NCI-H774 (cell line): ENCODE measurements around the gene CALM3.
"Not testable (repeated sequence)": the region's sequence is repeated elsewhere in the genome, so short reads cannot be mapped to it uniquely, and the experiment has no call there.

ENCODE experiments used
- DNase-seq: peaks from one replicate; lab custom pipeline; 2025; lab: John Stamatoyannopoulos, UW

Gene CALM3

DNA sequence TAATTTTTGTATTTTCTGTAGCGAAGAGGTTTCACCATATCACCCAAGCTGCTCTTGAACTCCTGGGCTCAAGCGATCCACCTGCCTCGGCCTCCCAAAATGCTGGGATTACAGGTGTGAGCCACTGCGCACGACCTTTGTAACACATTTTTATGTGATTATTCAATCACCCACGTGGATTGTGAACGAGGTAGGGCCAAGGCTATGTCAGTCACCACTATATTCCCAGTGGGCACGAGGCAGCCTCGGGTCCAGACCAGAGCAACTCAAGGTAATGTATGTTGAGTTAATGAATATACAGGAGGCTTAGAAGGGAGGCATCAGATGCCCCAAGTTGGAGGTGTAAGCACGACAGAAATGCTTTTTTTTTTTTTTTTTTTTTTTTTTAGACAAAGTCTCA lies 14.8 kb downstream of the CALM3 start:
- no peak for DNase-seq

DNA sequence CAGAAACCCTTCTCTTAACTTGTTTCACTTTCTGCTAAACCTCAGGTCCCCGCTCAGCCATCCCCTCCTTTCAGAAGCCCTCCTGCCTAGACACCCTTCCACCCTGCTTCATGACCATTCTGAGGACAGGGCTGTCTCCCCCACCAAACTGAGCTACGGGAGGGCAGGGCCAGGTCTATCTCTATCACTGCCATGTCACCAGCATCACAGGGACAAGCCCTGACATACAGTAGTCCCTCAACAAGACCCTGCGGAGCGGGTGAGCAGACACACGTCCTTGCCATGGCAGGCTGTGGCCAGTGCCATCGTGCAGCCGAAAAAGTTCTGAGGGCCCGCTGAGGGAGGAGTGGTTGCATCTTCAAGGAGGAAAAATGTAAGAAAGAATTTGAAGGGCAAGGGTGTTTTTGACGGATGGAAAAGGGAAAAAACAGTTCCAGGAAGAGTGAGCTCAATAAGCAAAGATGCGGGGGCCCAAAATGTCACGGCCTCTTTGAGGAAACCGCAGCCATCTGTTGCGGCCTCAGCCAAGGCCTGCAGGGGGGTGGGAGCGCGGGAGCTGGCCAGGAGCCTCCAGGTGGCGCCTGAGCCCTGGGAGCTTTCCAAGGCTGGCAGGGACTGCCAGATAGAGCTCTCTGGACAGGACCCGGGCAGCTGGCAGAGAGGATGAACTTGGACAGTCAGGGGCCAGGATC lies 15.6 kb downstream of the CALM3 start:
- peak; percentile 37 for DNase-seq

DNA sequence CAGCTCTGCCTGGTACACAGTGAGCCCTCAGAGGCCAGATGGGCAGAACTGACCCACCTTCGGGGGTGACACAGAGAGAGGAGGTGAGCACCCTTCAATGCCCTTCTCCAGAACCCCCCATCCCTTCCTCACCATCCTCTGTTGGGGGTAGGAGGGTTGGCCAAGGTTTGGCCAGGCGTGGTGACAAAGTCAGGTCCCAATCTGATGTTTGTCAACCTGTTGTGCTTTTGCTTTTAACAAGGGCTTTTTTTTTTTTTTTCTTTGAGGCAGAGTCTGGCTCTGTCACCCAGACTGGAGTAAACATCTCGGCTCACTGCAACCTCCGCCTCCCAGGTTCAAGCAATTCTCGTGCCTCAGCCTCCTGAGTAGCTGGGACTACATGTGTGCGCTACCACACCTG lies 16.5 kb downstream of the CALM3 start:
- no peak for DNase-seq

DNA sequence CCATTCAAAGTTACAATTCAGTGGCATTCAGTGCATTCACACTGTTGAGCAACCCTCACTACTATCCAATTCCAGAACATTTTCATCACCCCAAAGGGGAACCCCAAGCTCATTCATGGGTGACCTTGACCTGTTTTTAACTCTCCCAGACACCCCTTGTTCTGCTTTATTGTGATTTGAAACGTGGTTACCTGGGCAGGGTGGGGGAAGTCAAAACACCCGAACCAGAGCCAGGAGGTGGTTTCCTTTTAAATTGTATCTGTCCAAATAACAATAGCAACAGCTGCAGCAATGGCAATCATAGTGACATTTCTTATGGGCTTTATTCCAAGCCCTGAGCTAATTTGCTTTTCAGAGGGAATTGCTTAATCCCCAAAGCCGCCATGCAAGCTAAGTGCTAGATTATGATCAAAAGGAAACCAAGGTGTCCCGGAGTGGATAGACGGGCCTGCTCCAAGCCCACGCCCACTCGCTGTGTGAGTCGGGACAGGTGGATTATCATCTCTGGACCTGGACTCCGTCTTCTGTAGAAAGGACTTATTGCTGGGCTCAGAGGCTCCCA lies 17.6 kb downstream of the CALM3 start:
- peak; percentile 41 for DNase-seq

DNA sequence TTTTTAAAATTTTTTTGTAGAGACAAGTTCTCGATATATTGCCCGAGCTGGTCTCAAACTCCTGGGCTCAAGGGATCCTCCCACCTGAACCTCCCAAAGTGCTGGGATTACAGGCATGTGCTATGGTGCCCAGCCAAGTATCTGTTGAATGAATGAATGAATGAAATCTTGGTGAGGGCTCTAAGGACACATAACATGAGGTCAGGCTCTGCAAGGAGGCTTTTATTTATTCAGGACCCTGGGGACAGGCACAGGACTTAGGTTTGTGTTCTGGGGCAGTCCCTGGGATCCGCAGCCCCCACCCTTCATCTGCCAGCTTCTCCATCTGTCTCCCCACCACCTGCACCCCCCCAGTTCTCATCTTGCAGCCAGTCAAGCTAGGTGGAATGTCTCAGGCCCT lies 19.1 kb downstream of the CALM3 start:
- no peak for DNase-seq

DNA sequence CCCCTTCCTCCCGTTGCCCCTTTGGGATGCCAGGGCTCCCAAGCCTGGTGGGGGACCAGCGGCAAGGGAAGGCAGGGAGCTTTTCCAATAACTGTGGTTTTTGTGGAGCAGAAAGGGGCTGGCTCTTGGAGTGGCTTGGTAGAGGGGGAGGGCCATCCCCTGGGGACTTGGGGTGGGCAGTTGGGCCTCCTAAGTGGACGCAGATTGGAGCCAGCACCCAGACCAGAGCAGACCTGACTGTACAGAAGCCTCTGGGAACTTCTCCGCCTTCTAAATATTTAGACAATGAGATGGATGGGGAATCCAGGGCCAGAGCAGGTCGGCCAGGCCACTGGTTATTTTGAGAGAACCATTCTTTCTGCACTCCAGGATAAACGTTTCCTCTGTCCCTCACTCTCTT lies 19.6 kb downstream of the CALM3 start:
- DNase-seq = no peak

DNA sequence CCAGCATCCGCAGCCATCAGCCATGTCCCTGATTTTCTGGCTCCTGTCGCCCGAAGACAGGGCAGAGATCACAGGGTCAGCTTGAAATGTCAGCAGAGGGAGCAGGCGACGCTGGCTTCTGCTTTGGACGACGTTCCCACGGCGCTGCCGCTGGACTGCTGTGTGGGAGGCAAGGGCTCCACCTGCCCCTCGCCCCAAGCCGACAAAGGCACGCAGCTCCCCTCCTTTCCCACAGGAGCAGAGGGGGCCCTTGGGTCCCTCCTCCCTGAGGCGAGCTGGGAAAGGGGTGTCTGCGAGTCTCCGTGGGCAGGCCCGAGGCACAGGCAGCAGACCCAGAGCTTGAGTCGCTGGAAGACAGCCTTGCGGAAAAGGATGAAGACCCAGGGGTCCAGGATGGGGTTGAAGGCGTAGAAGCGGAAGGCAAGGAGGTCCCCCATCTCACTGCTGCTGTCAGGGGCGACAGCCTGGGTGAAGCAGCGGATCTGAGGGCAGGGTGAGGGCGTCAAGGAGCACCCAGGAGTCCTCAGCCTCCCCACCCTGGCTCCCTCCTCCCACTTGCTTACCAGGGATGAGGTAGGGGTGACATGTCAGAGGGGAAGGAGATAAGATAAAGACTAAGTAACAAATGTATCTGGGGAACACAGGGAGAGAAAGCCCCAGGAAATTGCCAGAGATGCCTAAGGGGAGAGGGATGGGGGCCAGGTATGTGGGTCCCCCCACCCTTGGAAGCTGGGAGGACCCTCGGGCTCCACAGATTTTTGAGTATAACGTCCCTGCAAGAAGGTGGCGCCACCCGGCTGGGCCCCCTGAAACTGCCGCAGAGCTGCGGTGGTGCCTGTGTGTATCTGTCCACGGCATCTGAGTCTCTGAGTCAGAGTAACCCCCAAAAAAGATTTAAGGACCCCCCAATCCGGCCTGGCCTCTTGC lies 20.3 kb downstream of the CALM3 start:
- DNase-seq = no peak

DNA sequence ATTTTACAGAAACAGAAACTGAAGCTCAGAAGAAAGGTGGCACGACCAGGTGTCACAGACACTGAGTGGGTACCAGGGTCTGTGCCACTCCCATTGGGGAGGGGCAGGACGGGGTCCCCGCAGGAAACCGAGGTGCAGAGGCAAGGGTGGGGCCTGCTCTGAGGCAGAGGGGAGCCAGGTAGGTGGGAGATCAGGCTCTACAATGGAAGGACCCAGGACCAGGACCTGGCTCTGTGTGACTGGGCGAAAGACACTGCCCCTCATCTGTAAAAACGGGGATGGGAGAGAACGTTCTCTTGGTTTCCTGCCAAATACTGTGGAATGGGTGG lies 21.0 kb downstream of the CALM3 start:
- no peak for DNase-seq

DNA sequence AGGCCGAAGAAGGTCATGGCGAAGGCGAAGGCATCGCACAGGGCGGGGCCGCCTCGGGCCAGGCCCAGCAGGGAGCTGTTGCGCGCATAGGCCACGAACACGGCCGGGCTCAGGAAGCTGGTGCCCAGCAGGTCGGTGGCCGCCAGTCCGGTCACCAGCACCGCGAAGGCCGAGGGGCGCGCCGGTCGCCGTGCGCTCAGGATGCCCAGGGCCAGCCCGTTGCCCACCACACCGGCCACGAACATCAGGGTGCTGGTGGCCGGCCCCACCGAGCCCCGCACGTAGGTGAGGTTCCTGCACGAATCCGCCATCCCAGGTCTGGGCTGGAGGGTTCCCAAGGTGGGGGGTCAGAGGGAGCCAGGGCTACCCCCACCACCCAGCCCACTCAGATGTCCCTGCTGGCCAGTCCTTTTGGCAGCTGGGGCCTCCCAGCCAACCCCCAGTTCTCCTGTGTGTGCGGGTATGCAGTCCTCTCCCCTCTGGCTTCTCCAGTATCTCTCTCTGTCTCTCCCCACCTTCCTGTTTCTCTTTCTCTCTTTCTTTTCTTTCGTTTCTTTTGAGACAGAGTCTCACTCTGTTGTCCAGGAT lies 22.9 kb downstream of the CALM3 start:
- DNase-seq = no peak

DNA sequence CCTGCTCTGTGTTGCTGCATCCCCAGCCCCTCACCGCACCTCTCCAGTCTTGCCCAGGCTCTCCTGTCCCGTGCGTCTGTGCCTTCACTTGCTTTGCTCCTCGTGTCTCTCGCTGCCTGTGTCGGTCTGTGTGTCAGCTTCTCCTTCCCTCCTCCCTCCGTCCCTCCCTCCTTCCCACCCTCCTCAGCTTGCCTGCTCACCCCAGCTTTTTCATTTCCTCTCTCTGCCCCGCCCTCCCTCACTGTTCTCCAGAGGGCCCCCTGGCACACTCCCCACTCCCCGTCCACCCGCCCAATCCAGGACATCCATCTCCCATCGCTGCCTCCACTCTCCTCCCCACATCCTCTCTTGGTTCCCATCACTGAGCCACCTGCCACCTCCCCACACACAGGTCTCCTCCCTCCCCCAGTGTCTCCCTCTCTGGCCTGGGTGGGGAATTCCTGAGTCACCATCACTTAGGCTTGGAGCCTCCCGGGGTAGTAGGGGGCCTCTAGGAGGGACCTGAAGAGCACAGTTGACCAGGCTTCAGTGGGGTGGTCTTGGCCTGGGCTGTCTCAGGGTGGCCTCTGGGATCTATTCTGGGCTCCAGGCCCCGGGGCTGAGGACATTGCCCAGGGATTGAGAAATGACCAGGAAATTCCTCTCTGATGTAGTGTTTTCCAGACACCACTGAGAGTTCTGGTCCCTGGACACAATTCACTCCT lies 24.0 kb downstream of the CALM3 start, which contains the start of gene PTGIR:
TSS of gene PTGIR (minus strand) at position 132 of the 704 bp plus-strand sequence. CDS start 864 bp downstream, outside the sequence.
- DNase-seq = no peak

DNA sequence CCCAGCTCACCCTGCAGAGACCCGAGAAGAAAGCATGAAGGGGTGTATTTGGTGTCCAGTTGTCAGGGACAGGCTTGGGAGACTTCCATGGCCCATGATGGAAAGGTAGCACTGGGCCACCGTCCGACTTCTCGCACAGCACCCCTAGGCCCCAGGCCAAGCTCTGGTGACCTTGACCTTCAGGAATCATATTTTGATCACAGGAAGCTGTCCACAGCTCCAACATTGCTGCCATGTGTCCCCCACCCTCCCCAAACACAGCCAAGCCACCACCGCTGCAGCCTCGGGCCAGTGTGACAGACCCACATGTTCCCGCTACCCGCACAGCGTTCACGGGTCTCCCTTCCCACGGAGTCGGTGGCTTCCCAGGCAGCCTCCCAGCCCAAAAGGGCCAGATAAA lies 24.6 kb downstream of the CALM3 start:
- no peak for DNase-seq

DNA sequence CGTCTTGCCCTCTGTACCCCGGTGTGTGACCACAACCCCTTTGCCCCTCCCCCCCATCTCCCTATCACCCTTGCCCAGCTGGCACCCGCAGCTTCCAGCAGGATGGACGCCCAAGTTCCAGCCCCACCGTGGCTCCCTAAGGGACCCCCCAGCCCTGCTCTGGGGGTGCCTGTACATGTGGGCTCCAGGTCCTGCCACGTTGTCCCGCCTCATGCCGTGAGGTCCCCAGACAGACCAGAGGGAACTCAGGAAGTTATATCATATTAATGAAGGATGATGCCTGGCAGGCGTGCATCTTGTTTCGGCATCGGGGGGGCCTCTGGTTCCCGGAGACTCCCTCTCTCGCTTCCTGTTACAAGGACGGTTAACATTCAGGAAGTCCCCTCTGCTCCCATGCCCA lies 25.3 kb downstream of the CALM3 start:
- no peak for DNase-seq

DNA sequence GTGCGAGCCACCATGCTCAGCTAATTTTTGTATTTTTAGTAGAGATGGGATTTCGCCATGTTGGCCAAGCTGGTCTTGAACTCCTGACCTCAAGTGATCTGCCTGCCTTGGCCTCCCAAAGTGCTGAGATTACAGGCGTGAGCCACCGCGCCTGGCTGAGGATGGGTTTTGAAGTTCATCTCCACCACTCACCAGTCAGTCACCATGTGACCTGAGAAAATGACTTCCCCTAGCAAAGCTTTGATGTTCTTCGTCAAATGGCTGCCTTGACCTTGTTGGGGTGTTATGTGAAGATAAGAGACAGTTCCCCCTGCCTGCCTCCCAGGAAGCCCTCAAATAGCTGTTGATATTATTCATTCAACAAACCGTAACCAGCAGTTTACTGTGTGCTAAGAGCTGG lies 27.8 kb downstream of the CALM3 start:
- not testable (repeated sequence) for DNase-seq

DNA sequence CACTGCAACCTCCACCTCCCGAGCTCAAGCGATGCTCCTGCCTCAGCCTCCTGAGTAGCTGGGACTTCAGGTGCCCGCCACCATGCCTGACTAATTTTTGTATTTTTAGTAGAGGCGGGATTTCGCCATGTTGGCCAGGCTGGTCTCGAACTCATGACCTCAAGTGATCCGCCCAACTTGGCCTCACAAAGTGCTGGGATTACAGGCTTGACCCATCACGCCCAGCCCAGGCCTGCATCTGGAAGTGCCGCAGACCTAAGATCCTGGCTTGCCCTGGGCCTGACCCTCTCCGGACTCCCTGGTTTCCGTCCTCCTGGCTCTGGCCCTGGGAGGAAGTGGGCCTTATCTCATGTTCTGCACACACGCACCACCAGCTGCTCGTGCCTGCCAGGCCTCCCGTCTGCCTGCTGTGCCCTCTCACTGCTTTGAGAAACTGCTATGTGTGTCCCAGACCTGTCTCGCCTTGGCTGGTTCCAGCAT lies 28.5 kb downstream of the CALM3 start:
- DNase-seq = no peak

DNA sequence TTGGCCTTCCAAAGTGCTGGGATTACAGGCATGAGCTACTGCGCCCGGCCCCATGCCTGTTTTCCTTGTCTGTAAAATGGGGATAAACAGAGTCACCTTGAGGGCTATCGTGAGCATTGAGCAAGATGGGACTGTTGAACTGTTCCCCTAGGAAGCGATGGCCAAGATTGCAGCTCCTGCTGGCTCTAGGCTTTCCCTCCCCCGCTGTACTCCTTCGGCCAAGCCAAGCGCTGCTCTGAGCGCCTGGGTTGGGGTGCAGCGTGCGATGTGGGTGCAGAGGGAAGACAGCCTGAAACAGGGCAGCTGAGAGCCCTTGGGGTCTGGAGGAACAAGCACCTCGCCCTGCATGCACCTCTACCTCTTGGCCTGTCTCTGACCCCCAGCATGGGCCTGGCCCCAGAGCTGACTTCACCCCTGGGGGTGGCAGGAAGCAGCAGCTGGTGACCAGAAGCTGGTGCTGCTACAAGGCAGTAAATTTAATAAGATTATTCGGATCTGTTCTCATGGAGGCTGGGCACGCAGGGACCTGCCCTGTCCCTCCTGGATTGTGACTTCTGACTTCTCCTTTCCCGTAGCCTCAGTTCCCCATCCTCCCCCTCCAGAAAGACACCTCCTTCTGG lies 29.6 kb downstream of the CALM3 start:
- no peak for DNase-seq

DNA sequence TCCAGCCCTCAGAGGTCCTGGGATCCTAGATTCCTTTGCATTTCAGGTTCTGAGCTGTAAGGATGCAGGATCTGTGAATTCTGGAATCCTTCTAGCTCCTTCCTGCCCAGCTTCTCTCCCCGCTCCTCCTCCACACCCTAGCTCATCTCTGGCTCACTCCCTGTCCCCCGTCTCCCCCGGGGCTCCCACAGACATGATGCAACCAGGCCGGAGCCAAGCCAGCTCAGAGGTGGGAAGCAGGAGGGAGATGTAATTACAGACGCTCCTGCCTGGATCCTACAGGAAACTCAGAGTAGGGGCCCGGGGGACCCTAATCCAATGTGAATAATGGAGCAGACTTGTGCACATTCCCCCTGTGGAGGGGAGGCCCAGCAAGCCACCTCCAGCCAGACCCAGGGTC lies 30.4 kb downstream of the CALM3 start:
- no peak for DNase-seq

DNA sequence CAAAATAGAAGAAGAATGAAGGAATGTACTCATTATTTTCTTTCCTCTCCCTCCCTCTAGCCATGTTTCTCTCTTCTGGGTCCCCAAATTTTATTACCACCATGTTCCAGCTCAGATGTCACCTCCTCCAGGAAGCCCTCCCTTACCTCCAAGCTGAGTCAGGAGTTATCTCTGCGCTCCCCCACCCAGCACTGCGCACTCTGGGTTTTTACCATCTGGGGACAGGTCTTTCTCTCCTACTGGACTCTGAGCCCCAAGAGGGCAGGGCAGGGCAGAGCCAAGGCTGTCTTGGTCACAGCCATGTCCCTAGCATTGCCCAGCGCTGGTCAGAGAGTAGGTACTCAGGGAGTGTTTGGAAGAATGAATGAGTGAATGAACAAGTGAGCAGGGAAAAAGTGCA lies 32.0 kb downstream of the CALM3 start:
- DNase-seq = no peak

DNA sequence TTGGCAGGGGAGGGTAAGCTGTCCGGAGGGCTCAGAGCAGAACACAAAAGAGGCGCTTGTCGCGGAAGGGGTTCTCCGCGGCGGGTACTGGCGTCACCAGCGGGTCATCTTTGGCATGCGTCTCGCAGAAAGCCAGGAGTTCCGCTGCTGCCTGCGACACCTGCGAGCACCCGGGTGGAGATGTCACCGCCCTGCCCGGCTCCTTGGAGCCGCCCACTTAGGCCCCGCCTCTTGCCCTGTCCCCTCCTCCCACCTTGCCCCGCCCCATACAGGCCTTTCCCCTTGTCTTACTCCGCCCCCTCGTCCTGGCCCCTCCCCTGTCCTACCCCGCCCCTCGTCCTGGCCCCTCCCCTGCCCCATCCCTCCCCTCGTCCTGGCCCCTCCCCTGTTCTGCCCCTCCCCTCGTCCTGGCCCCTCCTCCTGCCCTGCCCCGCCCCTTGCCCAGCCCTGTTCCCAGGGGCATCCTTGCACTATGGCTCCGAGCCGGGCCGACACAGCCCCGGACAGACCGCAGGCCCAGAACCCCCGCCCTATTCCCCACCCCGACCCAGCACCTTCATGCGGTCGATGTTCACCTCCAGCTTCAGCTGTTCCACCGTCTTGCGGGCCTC lies 33.0 kb downstream of the CALM3 start:
- peak; percentile 21 for DNase-seq

DNA sequence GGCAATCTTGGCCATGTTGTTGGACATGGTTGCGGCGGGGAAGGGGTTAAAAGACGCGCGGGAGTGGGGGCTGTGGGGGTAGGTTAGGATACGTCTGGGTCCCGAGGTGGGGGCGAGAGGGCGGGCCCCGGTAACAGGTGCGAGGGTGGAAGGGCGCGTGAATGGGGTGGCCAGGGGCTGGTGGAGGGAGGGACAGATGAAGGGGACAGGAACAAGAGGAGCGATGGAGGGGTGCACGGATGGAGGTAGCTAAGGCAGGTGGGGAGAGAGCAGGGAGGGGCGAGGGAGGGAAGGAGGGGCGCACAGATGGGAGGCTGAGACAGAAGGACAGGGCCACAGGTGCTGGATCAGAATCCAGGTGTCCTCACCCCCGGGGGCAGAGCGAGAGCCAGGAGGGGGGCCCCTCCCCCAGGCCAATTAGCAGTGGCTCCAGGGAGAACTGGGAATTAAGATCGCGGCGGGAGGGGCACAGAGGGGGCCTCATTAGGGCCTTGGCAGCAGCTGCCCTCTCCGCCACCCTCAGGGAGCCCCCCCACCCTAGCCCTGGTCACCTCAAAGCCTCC lies 33.6 kb downstream of the CALM3 start:
- no peak for DNase-seq

DNA sequence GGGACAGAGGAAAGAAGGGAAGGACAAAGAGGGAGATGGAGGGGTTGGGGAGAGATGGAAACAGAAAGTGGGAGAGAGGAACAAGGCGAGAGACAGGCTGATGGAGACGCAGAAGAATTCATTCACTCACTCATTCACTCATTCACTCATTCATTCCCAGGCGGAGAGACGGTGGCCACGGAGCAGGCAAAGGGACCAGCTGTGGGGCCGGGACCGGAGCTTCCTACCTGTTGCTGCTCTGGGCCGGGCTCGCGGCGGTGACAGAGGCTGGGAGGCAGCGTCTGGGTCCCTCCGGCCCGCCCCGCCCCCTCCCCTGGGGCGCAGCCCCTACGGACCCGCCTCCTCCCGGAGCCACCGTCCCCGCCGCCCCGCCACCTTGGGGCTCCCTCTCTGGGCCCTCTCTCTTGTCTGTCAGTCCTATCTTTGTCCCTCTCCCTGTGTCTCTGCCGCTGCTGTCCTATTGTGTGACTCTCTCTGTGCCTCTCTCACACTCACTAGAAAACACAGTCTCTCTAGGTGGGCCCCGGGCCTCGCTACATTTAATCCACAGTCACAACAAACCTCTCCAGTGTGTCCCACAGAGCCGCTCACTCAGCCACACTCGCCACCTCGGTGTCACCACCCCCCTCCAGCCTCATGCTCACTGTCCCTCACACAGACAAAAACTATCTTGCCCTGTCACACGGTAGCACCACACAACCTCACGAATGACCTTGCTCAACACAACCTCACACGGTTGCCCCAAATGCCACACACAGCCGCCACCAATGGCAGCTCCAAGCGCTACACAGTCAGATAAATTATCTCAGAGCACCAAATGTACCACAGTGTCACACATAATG lies 35.0 kb downstream of the CALM3 start, which contains the start of gene GNG8:
TSS of gene GNG8 (minus strand) at position 283 of the 842 bp plus-strand sequence. CDS start 1,520 bp downstream, outside the sequence.
- DNase-seq = no peak
